AG04450 (cell line): ENCODE results near the gene TNS3. TPM values are rescaled to one million over a fixed set of nuclear protein-coding genes. Genes with fewer than 3 reads are reported as not detected.

Source experiments
- CTCF ChIA-PET: fragments of 300-600, 350-600 bp; formaldehyde crosslinking; extraction: SDS; loops from one replicate; lab custom pipeline; 2022; ENCODE audit warnings: antibody characterized with exemption, inconsistent platforms; lab: Charles Lee
- POLR2A ChIA-PET: fragments of 350-600 bp; formaldehyde crosslinking; extraction: SDS; loops from one replicate; lab custom pipeline; 2021; ENCODE audit warnings: antibody characterized with exemption, inconsistent platforms; lab: Yijun Ruan, JAX
- DNase-seq: peaks from one replicate; pipeline ENCODE4 v3.0.0-alpha.2; 2011; ENCODE audit warnings: low read depth, low spot score
- H3K27ac ChIP-seq: one replicate; pipeline ENCODE4 v1.5.1; 2012; ENCODE audit warnings: low read depth, low read length, control low read depth
- H3K27me3 ChIP-seq: one replicate; pipeline ENCODE4 v1.6.0; 2012; ENCODE audit warnings: low read length; ENCODE audit not compliant: control insufficient read depth, insufficient read depth
- H3K4me3 ChIP-seq: 2 replicates; pipeline ENCODE4 v1.5.1; 2011; ENCODE audit warnings: mild to moderate bottlenecking, low read depth, low read length, control low read depth
- H3K9me3 ChIP-seq: 2 replicates; pipeline ENCODE4 v1.5.1; 2012; ENCODE audit warnings: low read length; ENCODE audit not compliant: control insufficient read depth, insufficient read depth
- polyA plus RNA-seq: library from polyadenylated mRNA; depleted of rRNA; stranded (reverse); fragments of >200 nt; gene quantifications from 2 replicates; pipeline ENCODE4 v1.2.3, GENCODE V29; 2011
- TF ChIP-seq, protein P1 (sequence below): IDR thresholded peaks from 2 replicates; pipeline ENCODE4 v1.5.1; 2011; ENCODE audit warnings: low read depth, low read length, control low read depth, inconsistent platforms

Gene TNS3
- polyA plus RNA-seq, 1 experiment: 131 TPM

GRCh38 chr7:47333554-47333887 lies 248.4 kb downstream of the TNS3 start:
- DNase-seq: no peak

DNA sequence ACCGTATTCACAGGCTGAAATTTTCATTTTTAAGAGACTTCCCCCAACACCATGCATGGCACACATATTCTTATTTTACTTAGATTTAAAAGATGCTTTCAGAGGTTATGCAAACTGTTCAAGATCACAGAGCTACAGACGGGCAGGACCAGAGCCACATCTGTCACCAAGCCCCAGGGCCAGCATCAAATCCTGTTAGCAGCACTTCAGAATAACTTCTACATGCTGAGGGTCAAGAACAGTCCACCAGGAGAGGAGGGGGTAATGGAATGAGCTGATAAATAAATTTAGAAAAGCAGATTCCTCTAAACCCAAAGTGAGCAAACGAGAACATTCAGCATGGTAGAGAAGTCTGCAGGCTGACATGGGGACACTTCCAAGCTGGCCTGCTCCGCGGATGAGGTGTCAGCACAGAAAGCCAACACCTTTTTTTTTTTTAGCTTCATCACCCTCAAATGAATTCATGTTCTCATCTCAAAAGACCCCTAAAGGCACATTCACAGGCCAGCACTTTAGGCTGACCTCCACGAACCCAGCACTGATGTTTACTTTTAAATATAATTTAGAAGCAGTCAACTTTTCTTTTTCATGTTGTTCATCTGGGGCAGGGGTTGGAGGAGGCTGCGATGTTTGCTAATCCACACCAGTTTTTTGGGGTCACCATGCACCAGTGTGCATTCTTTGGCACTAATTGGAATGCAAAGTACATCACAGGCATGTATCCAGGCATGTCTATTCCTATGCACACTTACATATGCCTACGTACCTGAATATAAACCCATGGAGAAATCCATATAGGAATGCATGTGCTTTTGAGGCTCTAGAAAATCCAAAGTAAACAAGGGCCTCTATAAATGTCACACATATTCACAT lies 249.0 kb downstream of the TNS3 start:
- no peak for DNase-seq
- ChIA-PET CTCF (interaction anchor here (1.0 to 1.3 kb wide), 2 partner anchors 18 to 67 kb away, joined by 3 to 6 read pairs; no protein-coding TSS in a partner anchor), POLR2A (interaction anchor here (0.6 kb wide), 2 partner anchors 11 to 913 kb away, joined by 4 to 5 read pairs; no protein-coding TSS in a partner anchor)

More at GRCh38 chr7:47333554-47333887, 248.4 kb downstream of the TNS3 start:
- CTCF ChIA-PET: interaction anchor here (1.0 to 1.3 kb wide), 2 partner anchors 17 to 67 kb away, joined by 3 to 6 read pairs; no protein-coding TSS in a partner anchor
- no peaks in the 10 kb centered on the region for H3K9me3 ChIP-seq
- no peaks in the 10 kb centered on the region for H3K27me3 ChIP-seq
- POLR2A ChIA-PET: interaction anchor here (0.6 kb wide), 2 partner anchors 11 to 913 kb away, joined by 4 to 5 read pairs; no protein-coding TSS in a partner anchor
- no peak overlapping the region for H3K27ac ChIP-seq
- H3K4me3 ChIP-seq: no peak overlapping the region
- TF ChIP-seq, protein P1, sequence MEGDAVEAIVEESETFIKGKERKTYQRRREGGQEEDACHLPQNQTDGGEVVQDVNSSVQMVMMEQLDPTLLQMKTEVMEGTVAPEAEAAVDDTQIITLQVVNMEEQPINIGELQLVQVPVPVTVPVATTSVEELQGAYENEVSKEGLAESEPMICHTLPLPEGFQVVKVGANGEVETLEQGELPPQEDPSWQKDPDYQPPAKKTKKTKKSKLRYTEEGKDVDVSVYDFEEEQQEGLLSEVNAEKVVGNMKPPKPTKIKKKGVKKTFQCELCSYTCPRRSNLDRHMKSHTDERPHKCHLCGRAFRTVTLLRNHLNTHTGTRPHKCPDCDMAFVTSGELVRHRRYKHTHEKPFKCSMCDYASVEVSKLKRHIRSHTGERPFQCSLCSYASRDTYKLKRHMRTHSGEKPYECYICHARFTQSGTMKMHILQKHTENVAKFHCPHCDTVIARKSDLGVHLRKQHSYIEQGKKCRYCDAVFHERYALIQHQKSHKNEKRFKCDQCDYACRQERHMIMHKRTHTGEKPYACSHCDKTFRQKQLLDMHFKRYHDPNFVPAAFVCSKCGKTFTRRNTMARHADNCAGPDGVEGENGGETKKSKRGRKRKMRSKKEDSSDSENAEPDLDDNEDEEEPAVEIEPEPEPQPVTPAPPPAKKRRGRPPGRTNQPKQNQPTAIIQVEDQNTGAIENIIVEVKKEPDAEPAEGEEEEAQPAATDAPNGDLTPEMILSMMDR: no peak

DNA sequence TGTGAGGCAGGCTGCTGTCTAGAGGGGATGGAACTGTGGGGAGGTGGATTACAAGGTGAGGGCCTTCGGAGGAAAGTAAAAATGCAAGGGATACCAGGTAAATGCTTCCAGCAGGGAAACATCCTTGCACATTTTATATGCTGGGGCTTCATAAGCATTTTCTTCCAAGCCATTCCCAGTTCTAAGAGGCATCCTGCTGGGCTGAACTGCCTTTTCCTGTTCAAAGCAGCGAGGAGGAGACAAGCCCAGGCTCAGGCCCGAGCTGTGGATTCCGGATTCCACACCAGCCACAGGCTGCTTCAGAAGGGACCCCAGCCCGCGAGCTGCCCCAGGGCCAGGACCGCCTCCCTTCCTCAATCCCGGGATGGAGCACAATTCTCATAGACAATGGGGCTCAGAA lies 249.7 kb downstream of the TNS3 start:
- POLR2A ChIA-PET: no interaction called here
- no peaks in the 10 kb centered on the region for H3K27me3 ChIP-seq
- DNase-seq: no peak
- TF ChIP-seq, protein P1: no peak
- CTCF ChIA-PET: no interaction called here
- no peak overlapping the region for H3K27ac ChIP-seq
- no peaks in the 10 kb centered on the region for H3K9me3 ChIP-seq
- H3K4me3 ChIP-seq: no peak overlapping the region

More for the DNA sequence above, 249.0 kb downstream of the TNS3 start:
- Histone ChIP-seq H3K4me3 (no peak overlapping the region), H3K9me3 (no peaks in the 10 kb centered on the region), H3K27ac (no peak overlapping the region), H3K27me3 (no peaks in the 10 kb centered on the region)
- TF ChIP-seq, protein P1: no peak

DNA sequence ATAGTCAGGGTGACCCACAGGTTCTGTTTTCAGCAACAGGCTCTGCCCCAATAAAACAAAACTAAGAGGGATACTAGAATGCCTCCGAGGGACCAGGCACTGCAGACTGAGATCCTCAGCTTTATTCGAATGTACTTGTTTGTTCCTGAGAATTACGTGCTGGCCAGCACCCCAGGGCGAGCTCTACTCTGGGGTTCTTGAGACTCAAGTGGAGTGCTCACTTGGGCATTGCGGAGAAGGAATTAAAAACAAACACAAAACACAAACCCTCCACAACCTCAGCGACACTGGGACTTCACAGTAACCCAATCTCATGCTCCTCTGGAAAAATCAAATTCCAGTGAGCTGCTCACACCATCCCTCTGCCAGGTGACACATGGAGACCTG lies 250.7 kb downstream of the TNS3 start:
- POLR2A ChIA-PET: no interaction called here

More for the DNA sequence above, 250.7 kb downstream of the TNS3 start:
- TF ChIP-seq, protein P1: no peak
- CTCF ChIA-PET: no interaction called here
- H3K27ac ChIP-seq: no peak overlapping the region
- H3K27me3 ChIP-seq: no peaks in the 10 kb centered on the region
- no peaks in the 10 kb centered on the region for H3K9me3 ChIP-seq
- H3K4me3 ChIP-seq: no peak overlapping the region
- DNase-seq: no peak
